GM23338 (cell line): ENCODE measurements around the gene XRCC5. TPM values are rescaled to one million over a fixed set of nuclear protein-coding genes. Genes with fewer than 3 reads are reported as not detected.

ENCODE experiments used
- ATAC-seq: fragments of 200-7000 bp; cut with Tn5 transposase; 3 replicates; pipeline ENCODE4 v1.9.1; 2020
- DNase-seq: peaks from one replicate; pipeline ENCODE4 v3.0.0-alpha.2; 2015; ENCODE audit warnings: low spot score
- H2AFZ ChIP-seq: fragments of 200-600 bp; sonication (generic); 2 replicates; pipeline ENCODE4 v1.8.0; 2016; ENCODE audit warnings: antibody characterized with exemption, mild to moderate bottlenecking, moderate library complexity
- H3F3A ChIP-seq: fragments of 200-600 bp; sonication (generic); replicated peaks from 2 replicates; pipeline ENCODE4 v1.8.0; 2017; ENCODE audit warnings: antibody characterized with exemption, mixed run types, low read depth
- H3K27ac ChIP-seq: fragments of 200-600 bp; sonication (generic); 2 replicates; pipeline ENCODE4 v1.6.1; 2016; ENCODE audit warnings: low read depth
- H3K27me3 ChIP-seq: fragments of 200-600 bp; sonication (generic); 2 replicates; pipeline ENCODE4 v1.8.0; 2016; ENCODE audit warnings: mild to moderate bottlenecking, mixed run types, moderate library complexity; ENCODE audit not compliant: insufficient read depth
- H3K36me3 ChIP-seq: fragments of 200-600 bp; sonication (generic); 2 replicates; pipeline ENCODE4 v1.8.0; 2016; ENCODE audit warnings: mild to moderate bottlenecking; ENCODE audit not compliant: insufficient read depth
- H3K4me1 ChIP-seq: fragments of 200-600 bp; sonication (generic); 2 replicates; pipeline ENCODE4 v1.8.0; 2016; ENCODE audit warnings: mild to moderate bottlenecking, moderate library complexity; ENCODE audit not compliant: insufficient read depth
- H3K4me2 ChIP-seq: fragments of 200-600 bp; sonication (generic); 2 replicates; pipeline ENCODE4 v1.7.1; 2017; ENCODE audit warnings: mixed run types
- H3K4me3 ChIP-seq: fragments of 200-600 bp; sonication (generic); 2 replicates; pipeline ENCODE4 v1.6.1; 2016; ENCODE audit warnings: mixed run types
- H3K79me2 ChIP-seq: fragments of 200-600 bp; sonication (generic); replicated peaks from 2 replicates; pipeline ENCODE4 v1.8.0; 2017; ENCODE audit warnings: mild to moderate bottlenecking; ENCODE audit not compliant: insufficient read depth
- H3K9me2 ChIP-seq: fragments of 200-600 bp; sonication (generic); 2 replicates; pipeline ENCODE4 v1.8.0; 2017; ENCODE audit not compliant: insufficient read depth
- H4K20me1 ChIP-seq: fragments of 200-600 bp; sonication (generic); replicated peaks from 2 replicates; pipeline ENCODE4 v1.8.0; 2017; ENCODE audit warnings: mild to moderate bottlenecking; ENCODE audit not compliant: insufficient read depth
- H3K27ac Mint-ChIP-seq: 2 replicates; pipeline ENCODE4 v1.8.0; 2020; ENCODE audit warnings: inconsistent platforms, mild to moderate bottlenecking, moderate library complexity, mixed read lengths
- H3K27me3 Mint-ChIP-seq: 3 replicates; pipeline ENCODE4 v1.8.0; 2022; ENCODE audit warnings: low read depth, mild to moderate bottlenecking, moderate library complexity, mixed read lengths, inconsistent platforms; ENCODE audit not compliant: insufficient read depth, poor library complexity
- H3K36me3 Mint-ChIP-seq: 3 replicates; pipeline ENCODE4 v1.8.0; 2021; ENCODE audit warnings: low read depth, mild to moderate bottlenecking, inconsistent platforms, moderate library complexity, mixed read lengths
- H3K4me1 Mint-ChIP-seq: 3 replicates; pipeline ENCODE4 v1.8.0; 2020; ENCODE audit warnings: mild to moderate bottlenecking, inconsistent platforms, mixed read lengths
- H3K4me3 Mint-ChIP-seq: 3 replicates; pipeline ENCODE4 v1.8.0; 2021; ENCODE audit warnings: moderate library complexity, mild to moderate bottlenecking, inconsistent platforms, mixed read lengths
- H3K9me3 Mint-ChIP-seq: 3 replicates; pipeline ENCODE4 v1.8.0; 2020; ENCODE audit warnings: moderate library complexity, mild to moderate bottlenecking, inconsistent platforms, mixed read lengths
- CREB1 ChIP-seq: fragments of 250-450 bp; sonication (Bioruptor Pico); IDR thresholded peaks from 2 replicates; pipeline ENCODE4 v1.5.0; 2020; ENCODE audit warnings: low read depth, mild to moderate bottlenecking, moderate library complexity
- CTCF ChIP-seq, 2 experiments: fragments of 200-600 bp in 1 of 2; sonication (generic) in 1 of 2; conservative IDR thresholded peaks; 2 replicates each; pipeline versions ENCODE4 v1.5.1 to v1.6.1; 2016 to 2017; ENCODE audit warnings: antibody characterized with exemption in 2 of 2, low read depth in 2 of 2, mild to moderate bottlenecking in 2 of 2, moderate library complexity in 1 of 2
- ETS1 ChIP-seq: IDR thresholded peaks from 2 replicates; pipeline ENCODE4 v1.6.1; 2016; ENCODE audit warnings: antibody characterized with exemption
- EZH2 ChIP-seq: fragments of 200-600 bp; sonication (generic); IDR thresholded peaks from one replicate; pipeline ENCODE4 v1.8.0; 2017; ENCODE audit warnings: antibody characterized with exemption, mild to moderate bottlenecking, low read depth; ENCODE audit not compliant: unreplicated experiment
- EZH2phosphoT487 ChIP-seq: fragments of 200-600 bp; sonication (generic); IDR thresholded peaks from one replicate; pipeline ENCODE4 v1.8.1; 2018; ENCODE audit warnings: antibody characterized with exemption; ENCODE audit not compliant: unreplicated experiment
- JUNB ChIP-seq: IDR thresholded peaks from one replicate; pipeline ENCODE4 v1.6.1; 2016; ENCODE audit warnings: antibody characterized with exemption; ENCODE audit not compliant: unreplicated experiment
- NANOG ChIP-seq: IDR thresholded peaks from 2 replicates; pipeline ENCODE4 v1.6.1; 2016; ENCODE audit warnings: antibody characterized with exemption, borderline replicate concordance
- POLR2AphosphoS5 ChIP-seq: IDR thresholded peaks from 2 replicates; pipeline ENCODE4 v1.6.1; 2016; ENCODE audit warnings: antibody characterized with exemption, low read depth
- REST ChIP-seq: IDR thresholded peaks from one replicate; pipeline ENCODE4 v1.6.1; 2018; ENCODE audit warnings: antibody characterized with exemption; ENCODE audit not compliant: unreplicated experiment
- STAT1 ChIP-seq: IDR thresholded peaks from one replicate; pipeline ENCODE4 v1.6.1; 2016; ENCODE audit warnings: antibody characterized with exemption; ENCODE audit not compliant: unreplicated experiment
- ZNF114 ChIP-seq: fragments of 250-450 bp; sonication (Bioruptor Pico); IDR thresholded peaks from 2 replicates; pipeline ENCODE4 v1.5.0; 2020; ENCODE audit warnings: mild to moderate bottlenecking, moderate library complexity
- ZNF331 ChIP-seq: fragments of 250-450 bp; sonication (Bioruptor Pico); IDR thresholded peaks from 2 replicates; pipeline ENCODE4 v1.5.0; 2020; ENCODE audit warnings: low read depth, mild to moderate bottlenecking, moderate library complexity
- ZNF462 ChIP-seq: fragments of 250-450 bp; sonication (Bioruptor Pico); IDR thresholded peaks from 2 replicates; pipeline ENCODE4 v1.5.0; 2020; ENCODE audit warnings: mild to moderate bottlenecking, moderate library complexity
- polyA plus RNA-seq: library from polyadenylated mRNA; unstranded; fragments of >200 nt; fragmentation: Nextera tagmentation; extraction: Ambion mirVana; gene quantifications from 2 replicates; pipeline ENCODE4 v1.2.1, GENCODE V29; 2016
- total RNA-seq: library from RNA; depleted of rRNA; stranded (reverse); fragments of >200 nt; shearing (Covaris generic); gene quantifications from 2 replicates; pipeline ENCODE4 v1.2.3, GENCODE V29; 2014

The XRCC5 gene
- total and polyA plus RNA-seq, 2 experiments from 2014 or later: 499 to 524 TPM

- Histone ChIP-seq H3K4me2 (no peak overlapping the region), H3K36me3 (peaks cover 92% of the 10 kb centered on the region), H3K4me1 (no peaks in the 10 kb centered on the region), H2AFZ (no peak overlapping the region), H3K4me3 (no peak overlapping the region), H3K9me2 (no peaks in the 10 kb centered on the region), H4K20me1 (peaks cover 53% of the 10 kb centered on the region), H3K27ac (no peak overlapping the region), H3K27me3 (no peaks in the 10 kb centered on the region), H3K79me2 (peaks cover 84% of the 10 kb centered on the region), H3F3A (peaks cover 8% of the 10 kb centered on the region)
- TF ChIP-seq JUNB: no peak
- TF ChIP-seq EZH2: no peak
- no peak for TF ChIP-seq POLR2AphosphoS5
- no peak for TF ChIP-seq ETS1
- TF ChIP-seq STAT1: no peak
- no peak for TF ChIP-seq CREB1 (CRISPR knock-in tag)
- TF ChIP-seq EZH2phosphoT487: no peak
- no peak for TF ChIP-seq ZNF331 (CRISPR knock-in tag)
- no peak for TF ChIP-seq NANOG
- no peak for TF ChIP-seq CTCF (conservative IDR thresholded peaks at IDR 0.05; ENCODE audit: low read depth in 2 of 2)
- TF ChIP-seq ZNF114 (CRISPR knock-in tag): no peak
- no peak for TF ChIP-seq REST
- TF ChIP-seq ZNF462 (CRISPR knock-in tag): no peak
- no peak for DNase-seq
- Mint-ChIP-seq H3K4me3 (no peak overlapping the region), H3K4me1 (no peaks in the 10 kb centered on the region), H3K27me3 (no peaks in the 10 kb centered on the region), H3K36me3 (peaks cover 91% of the 10 kb centered on the region), H3K9me3 (no peaks in the 10 kb centered on the region; the same call in 2 of the 3 replicates), H3K27ac (0 out of 2 replicates have a peak overlapping the region, but pooled peaks have one; percentile 12)
- no peak for ATAC-seq
Measured at GRCh38 chr2:216133397-216133796, 24.2 kb downstream of the XRCC5 start.
